ELF-1 (cell line): Measurements from ENCODE around the gene ADGRV1.
"Not testable (repeated sequence)": the region's sequence is repeated elsewhere in the genome, so short reads cannot be mapped to it uniquely, and the experiment has no call there.

Experiments used
- DNase-seq: peaks from one replicate; pipeline ENCODE4 v3.0.0-alpha.2; 2016; ENCODE audit warnings: low read depth, low spot score

ADGRV1 gene

DNA sequence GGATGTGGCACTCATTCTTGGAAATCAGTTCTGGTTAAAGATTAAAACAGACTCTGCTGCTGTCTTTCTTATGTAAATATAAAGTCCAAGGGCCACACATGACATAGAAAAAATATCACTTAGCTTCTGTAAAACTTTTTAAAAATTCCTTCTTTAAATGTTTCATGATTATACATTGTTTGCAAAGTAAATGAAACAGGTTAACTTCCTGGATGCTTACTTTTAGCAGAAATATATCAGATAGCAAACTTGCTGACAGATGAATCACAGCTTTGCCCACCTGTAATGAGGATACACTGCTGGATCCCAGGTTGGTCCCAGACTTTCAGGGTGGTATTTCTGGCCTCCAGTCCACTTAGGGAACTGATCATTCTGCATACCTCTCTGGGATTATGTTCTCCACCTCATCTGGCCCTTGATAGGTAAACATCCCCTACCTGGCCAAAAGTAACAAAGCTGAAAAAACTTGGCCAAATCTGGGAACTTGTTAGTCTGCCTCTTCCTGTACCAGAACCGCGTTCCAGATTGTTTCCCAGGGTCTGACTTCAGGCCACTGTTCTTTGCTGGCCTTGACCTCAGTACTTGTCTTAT, 340.5 kb downstream of the ADGRV1 start:
- no peak for DNase-seq

DNA sequence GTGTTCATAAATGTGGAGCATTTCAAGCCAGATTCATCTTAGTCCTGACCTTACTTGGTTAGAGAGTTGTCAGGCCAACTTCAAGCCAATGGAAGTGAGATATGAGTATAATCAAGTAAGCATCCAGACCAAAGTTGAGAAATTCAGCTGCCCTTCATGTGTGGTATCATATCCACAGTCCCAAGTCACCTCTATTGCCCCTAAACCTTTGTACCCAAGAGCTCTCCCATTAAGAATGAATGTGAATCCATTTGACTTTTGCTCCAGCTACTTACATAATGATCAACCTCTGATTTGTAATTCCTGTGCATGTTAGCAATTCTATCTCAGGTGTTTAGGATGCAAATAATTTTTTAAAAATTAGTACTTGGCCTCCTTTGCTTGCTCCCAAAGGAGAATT, 342.7 kb downstream of the ADGRV1 start:
- DNase-seq = no peak

DNA sequence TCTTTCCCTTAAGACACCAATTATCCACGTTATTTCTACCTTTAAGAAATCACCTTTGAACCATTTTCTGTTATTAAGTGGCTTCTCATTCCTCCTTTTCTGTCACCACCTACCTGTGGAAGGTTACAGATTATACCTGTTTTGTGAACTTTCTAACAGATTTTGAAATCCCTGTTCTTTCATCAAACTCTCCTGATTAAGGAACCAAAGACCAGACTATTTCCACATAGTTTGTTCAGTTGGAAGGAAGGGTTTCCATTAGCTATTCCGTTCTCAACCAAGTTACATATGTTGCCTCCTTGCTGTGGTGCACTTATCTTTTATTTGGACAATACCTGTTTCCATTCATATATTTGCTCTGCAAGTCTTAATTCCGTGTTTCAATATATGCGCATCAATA, 343.6 kb downstream of the ADGRV1 start:
- no peak for DNase-seq

DNA sequence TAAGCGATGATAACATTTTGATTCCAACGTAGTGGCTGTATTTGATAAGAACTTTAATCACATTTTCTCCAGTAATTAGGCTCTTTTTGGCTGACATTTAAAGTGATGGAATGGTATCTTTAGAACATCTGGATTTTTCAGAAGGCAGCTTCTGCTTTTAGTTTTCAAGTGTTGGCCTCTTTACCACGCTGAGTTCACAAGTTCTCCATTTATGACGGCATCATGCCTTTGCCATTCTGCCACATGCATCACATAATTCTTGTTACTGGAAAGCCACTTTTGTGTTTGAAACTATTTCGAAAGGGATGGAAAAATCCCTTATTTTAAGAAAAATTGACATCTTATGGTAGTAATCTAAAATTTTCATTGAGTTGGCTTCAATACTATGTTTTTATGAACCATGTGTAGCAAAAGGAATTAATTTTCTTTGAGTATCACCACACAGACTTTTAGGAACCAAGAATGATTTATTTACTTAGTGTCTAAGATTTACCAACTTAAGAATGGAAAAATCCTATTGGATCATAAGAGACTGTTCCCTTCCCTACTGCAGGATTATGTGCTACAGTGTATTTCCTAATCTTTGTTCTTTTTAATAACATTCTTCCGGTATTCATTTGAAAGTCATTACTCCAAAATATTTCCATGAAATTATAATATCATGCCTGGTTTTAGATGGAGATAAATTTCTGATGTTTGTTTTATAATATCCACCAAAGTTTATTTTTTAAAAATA, 344.2 kb downstream of the ADGRV1 start:
- DNase-seq = no peak

DNA sequence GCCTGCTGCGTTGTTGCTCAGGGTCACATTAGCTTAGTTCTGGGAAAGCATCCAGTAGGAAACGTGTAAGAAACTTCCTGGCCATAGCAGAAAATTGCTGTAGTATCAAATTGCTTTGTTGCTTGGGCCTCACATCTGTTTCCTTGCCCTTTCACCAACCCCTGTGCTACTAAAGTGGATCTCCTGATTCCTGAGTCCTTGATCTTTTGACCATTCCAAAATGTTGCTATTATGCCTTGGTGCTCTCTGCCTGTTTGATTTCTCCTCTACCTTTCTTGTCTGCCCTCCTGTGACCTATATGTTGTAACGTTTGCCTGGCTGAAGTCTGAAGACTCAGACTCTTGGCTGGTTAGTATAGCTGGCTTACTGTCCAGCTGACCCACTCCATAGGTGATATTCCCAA, 350.5 kb downstream of the ADGRV1 start:
- no peak for DNase-seq

DNA sequence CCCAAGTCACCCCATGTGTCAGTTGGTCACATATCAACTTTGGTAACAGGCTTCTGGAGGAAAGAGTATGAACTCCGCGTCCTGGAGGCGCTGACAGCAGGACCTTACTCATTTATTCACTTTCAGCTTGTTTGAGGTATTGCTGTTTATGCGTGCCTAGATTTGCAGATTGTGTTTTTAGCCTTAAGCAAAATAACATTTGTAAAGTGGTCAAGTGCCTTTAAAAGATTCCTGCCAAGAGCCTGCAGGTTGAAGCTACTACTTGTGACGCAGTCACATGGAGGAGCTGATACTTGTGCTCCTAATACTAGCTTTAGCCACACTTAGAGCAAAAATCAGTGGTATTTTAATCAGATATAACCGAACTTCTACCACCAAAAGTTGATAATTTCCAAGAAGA, 351.3 kb downstream of the ADGRV1 start:
- peak; percentile 18 for DNase-seq

DNA sequence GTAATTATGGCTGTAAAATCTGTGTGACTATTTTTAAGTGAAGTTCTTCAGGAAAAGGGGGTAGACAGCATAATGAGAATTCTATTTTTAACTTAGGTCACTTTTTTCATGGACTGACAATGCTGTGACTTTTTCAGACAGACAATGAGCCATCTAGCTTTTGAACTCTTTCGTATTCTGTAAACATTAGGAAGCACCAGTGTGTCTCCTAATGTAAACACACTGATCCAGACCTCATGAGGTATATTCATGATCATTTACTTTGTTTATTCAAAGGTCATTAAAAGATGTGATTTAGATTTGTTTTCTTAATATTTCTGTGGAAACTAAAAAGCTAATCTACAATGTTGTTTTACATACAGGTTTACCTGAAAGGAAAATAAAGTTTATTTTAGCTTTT, 352.6 kb downstream of the ADGRV1 start:
- DNase-seq = no peak

DNA sequence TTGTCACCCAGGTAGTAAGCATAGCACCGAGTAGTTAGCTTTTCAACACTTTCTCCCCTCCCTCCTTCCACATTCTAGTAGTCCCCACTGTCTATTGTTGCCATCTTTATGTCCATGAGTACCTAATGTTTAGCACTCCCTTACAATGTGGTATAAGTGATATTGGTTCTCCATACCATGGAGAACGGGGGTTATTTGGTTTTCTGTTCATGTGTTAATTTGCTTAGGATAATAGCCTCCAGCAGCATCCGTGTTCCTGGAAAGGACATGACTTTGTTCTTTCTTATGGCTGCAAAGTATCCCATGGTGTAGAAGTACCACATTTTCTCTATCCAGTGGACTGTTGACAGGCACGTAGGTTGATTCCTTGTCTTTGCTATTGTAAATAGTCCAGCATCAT, 353.9 kb downstream of the ADGRV1 start:
- no peak for DNase-seq

DNA sequence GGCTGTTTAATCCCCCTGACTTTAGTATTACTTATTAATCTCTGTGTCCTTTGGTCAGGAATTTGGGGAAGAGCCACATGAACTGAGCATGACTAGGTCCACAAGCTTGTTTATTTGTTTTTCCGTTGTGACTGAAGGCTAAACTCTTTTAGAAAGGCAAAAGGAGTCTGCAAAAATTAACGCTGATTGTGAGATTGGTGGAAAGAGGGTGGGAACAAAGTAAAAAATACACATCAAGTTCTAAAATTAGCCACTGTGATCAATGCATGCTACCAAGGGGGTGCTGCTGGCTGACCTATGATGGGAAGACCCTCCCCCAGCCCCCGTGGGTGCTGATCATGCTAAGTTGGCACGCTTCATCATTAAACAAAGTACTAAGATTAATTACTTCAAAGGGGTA, 356.8 kb downstream of the ADGRV1 start:
- DNase-seq = no peak

DNA sequence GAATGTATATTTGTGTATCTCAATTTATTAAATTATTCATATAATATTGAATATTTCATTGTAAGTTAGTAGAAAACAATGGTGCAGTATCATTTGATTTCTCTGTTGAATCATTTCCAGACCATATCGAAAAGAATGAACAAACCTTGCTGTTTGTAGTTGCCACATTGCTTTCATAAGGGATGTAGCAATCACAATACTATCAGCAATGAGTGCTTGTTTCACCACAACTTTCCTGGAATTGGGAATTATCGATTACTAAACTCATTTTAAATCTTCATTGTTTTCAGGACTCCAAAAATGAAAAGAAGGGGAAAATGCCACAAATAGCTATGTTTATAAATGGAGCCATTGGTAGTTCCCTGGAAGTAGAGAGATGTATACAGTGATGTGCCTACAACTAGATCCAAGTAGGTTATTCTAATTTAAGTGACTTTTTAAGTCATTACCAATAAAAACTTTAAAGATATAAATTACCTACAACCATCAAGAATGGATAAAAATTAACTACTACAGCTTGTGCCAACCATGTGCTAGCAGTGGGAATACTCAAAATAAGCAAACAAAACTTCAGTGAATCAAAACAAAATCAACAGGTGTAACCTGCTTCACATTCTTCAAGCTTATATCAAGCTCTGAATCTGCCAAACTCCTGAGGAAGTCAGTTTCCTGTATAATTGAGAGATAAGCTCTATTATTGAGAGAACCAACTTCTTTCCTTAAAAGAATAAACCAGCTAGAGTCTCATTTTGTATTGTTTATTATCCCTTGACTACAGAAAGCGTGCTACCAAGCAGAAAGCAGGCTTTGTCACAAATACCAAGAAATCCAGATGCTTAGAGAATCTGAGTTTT, 358.6 kb downstream of the ADGRV1 start:
- no peak for DNase-seq

DNA sequence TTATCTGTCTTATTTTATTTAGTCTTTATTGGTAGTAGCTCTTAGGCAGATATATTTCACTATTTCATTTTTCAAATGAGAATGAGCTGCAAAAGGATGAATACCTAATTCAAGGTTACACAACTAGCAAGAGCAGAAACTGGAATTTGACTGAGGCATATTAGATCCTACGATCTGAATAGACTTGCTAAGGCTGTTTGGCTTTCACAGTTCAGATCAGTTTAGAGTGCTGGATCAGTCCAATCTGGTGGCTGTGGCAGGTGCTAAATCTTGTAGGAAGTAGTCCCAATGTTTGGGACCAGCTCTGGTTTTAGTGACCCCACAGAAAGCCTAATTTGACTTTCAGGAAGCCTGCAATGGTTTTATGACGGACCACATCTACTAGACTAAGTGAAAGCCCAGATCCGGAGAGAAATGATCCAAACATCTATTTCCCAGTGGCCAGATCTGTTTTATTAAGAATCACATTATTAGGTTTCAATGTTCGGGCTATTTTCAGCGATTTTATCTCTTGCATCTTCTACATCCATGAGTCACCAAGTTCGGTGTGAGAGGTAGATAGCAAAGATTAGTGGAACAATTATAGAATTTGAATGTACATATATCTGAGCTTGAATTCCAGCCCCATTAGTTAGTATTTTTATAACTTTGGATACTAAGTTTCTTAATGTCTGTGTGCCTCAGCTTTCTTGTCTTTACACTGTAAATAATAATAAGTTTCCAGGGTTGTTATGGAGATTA, 359.5 kb downstream of the ADGRV1 start:
- DNase-seq = no peak

DNA sequence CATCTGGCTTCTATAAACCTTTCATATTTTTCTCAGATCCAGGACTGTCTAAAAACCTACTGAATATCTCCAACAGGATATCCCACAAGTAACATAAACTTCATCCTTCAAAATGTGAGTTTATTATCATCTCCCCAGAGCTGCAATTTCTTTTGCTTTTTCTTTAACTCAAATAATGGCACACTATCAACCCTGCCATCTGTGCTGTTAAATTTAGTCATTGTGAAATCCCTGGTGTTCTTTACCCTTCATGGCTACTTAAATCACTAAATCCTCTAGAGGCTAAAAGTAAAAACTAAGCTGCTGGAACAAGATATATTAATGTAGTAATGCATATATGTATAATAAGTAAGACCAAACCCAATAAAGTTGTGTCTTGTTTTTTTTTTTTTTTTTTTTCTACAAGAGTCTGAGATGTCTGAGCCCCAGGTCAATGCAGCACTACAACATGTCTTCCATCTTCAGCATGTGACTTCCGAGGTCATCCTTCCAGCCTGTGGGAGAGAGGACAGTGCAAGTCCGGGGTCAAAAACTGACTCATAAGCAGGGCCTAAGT, 362.9 kb downstream of the ADGRV1 start:
- no peak for DNase-seq

DNA sequence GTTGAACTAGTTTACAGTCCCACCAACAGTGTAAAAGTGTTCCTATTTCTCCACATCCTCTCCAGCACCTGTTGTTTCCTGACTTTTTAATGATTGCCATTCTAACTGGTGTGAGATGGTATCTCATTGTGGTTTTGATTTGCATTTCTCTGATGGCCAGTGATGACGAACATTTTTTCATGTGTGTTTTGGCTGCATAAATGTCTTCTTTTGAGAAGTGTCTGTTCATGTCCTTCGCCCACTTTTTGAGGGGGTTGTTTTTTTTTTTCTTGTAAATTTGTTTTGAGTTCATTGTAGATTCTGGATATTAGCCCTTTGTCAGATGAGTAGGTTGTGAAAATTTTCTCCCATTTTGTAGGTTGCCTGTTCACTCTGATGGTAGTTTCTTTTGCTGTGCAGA, 365.6 kb downstream of the ADGRV1 start:
- DNase-seq = not testable (repeated sequence)

DNA sequence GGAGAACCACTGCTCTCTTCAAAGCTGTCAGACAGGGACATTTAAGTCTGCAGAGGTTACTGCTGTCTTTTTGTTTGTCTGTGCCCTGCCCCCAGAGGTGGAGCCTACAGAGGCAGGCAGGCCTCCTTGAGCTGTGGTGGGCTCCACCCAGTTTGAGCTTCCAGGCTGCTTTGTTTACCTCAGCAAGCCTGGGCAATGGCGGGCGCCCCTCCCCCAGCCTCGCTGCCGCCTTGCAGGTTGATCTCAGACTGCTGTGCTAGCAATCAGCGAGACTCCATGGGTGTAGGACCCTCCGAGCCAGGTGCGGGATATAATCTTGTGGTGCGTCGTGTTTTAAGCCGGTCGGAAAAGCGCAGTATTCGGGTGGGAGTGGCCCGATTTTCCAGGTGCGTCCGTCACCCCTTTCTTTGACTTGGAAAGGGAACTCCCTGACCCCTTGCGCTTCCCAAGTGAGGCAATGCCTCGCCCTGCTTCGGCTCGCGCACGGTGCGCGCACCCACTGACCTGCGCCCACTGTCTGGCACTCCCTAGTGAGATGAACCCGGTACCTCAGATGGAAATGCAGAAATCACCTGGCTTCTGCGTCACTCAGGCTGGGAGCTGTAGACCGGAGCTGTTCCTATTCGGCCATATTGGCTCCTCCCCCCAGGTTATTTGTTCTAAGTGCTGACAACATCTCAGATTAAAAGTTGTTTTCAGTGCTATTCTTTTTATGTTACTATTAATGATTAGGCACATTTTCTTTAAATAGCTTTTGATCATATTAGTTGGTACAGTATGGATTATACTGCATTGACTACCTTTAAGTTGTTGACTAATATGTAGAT, 370.6 kb downstream of the ADGRV1 start:
- peak; percentile 52 for DNase-seq

DNA sequence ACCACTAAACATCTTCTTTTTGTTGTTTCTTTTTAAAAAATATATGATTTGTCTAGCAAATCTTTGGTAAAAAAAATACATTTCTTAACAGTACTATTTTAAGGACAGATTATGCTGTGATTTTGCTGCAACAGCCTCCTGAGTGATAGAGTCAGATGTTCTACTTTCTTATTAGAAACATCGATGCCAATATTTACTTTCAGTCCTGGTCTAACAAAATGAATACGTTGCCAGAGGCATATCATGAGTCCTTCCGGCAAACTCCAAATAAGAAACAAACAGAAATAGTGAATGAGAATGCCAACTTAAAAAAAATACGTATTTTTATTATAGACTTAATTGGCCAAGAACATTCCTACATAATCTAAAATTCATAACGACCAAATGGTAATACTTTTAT, 371.5 kb downstream of the ADGRV1 start:
- DNase-seq = no peak

DNA sequence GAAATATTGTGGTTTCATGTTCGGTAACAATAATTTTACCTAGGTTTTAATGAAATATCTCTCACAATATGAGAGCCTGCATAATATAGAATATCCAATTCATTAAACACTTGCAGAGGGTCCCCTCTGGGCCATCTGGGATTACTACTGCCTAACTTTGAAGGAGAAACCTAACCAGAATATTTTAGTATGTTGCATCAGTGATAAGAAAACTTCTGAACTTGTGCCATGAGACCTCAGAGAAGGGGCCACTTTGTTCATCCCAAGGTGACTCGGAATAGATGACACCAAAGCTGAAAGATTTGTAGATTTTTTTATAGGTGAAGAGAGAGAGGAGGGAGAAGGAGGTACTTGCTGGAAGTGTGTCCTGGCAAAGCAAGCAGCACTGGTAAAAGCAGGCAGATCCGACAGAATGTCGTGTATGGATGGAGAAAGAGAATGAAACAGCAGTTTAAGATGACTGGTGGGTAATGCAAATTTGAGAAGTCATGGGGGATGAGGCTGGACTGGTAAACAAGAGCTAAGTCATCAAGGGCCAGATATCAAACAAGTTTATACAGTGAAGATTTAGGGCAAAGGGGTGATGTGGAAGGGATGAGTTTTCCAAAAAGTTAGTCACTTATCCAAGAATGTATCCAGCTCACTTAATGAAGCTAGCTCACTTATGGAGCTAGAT, 372.3 kb downstream of the ADGRV1 start:
- no peak for DNase-seq

DNA sequence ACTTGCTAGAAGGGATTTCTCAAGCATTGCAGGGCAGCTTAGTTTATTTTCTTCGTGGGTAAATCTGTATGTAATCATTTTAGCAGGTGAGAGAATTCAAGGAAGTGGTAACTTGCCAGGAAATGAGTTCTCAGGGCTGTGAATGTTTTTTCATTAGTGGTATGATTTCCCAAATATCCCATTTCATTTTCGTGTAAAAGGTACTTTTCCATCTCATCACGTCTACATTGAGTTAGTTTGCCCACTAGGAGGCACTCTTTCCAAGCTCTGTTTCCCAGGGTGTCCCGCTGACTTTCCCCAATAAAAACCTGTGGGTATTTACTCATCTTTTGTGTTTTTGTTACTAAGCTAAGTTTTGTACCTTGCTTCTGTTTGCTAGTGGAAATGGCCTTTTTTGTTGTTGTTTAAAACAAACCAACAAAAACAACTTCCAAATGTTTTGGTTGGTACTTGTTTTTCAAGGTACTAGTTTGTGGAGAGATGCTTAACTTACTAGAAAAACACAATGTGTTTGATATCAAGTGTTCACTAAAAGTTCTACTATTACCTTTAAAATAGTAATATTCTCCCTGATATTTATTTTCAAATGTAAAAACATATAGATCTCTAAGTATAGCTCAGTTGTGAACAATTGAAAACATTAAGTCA, 373.6 kb downstream of the ADGRV1 start:
- DNase-seq = peak; percentile 49

DNA sequence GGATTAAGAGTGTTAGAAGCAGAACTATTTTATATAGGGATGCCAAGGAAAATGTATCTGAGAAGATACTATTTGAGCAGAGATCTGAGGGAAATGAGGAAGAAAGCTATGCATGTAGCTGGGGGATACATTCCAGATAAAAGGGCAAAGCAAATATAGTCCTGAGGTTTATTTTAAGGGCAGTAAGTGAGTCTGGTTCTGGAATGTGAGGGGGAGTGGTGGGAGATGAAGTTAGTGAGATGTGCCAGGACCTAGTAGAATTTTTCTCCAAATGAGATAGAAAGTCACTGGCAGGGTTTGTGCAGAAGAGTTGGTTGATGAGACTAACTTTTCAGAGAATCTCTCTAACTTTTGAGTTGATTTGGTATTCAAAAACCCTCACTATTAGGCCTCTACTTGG, 374.7 kb downstream of the ADGRV1 start:
- DNase-seq = no peak

DNA sequence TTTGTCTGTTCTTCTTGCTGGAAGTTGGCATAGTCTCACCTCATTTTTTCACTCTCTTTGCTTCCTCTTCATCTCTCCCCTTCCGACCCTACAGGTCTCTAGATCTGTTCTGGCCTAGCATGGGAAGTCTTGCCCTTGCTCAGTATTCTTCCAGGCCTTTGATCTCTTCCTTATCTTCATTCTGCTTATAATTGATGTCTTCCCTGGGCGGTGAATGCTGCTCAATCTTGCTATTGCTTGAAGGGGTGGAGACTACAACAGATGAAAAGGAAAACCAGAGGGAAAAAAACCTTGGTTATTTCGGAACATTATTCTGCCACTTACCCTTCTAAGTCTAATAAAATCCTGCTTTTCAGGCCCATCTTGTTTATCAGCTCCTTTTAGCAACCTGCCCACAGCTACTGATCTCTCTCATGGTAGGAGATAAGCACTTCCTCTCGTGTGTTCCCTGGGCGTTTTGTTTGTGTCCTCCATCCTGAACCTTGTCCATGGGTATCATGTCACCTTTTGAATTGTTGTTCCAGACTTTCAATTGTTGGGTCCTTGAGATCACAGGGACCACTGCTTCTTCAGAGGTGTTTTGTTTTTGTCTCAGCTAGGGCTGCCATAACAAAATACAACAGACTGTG, 375.6 kb downstream of the ADGRV1 start:
- DNase-seq = no peak
